ENCODE results near the gene FAM13C.

Gene FAM13C

DNA sequence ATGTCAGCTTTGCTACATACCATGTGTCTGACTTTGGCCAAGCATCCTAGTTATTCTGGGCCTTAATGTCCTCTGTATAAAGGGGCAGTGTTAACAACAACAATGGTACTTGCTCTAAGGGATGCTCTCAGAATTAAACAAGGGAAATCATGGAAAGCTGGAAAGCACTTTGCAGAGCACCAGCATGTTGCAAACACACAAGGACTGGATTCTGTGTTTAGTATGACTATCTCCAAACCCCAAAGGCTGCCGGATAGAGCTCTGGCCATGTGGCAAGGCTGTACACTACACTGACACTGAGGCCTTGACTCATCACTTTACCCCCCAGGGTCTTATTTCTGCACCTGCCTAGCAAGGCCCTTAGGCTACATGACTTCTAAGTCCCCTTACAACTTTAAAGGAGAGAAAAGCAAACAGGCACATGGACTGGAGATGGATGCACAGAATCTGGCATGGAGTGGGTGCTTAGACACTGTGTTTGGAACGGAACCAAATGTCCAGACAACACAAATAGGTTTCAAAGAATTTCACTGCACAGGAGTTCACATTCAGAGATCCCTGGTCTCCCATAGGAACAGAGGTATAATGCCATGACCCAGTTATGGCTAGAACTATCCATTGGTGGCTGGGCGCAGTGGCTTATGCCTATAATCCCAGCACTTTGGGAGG is 74.6 kb downstream of the FAM13C start:
- no peak for DNase-seq
- H3K36me3 Mint-ChIP-seq (ENCODE audit: low read depth) = no peaks in the 10 kb centered on the region
- no peak overlapping the region for H3K4me3 Mint-ChIP-seq

DNA sequence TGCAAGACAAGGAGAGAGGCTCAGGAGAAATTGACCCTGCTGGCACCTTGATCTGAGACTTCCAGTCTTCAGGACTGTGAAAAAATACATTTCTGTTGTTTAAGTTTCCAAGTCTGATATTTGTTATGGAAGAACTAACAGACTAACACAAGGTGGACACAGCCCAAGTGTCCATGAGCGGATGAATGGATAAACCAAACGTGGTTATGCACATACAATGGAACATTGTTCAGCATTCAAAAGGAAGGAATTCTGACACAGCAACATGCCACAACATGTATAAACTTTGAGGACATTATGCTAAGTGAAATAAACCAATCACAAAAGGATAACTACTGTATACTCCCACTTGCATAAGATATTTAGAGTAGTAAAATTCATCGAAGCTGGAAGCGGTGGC is 76.5 kb downstream of the FAM13C start:
- H3K27ac Mint-ChIP-seq = no peak overlapping the region
- DNase-seq = no peak
- no peak overlapping the region for H3K4me3 Mint-ChIP-seq
- no peaks in the 10 kb centered on the region for H3K9me3 Mint-ChIP-seq
- peaks cover 26% of the 10 kb centered on the region for H3K4me1 Mint-ChIP-seq
- peaks cover 6% of the 10 kb centered on the region for H3K27me3 Mint-ChIP-seq (ENCODE audit: low read depth, poor library complexity)
- TF ChIP-seq, protein P1, sequence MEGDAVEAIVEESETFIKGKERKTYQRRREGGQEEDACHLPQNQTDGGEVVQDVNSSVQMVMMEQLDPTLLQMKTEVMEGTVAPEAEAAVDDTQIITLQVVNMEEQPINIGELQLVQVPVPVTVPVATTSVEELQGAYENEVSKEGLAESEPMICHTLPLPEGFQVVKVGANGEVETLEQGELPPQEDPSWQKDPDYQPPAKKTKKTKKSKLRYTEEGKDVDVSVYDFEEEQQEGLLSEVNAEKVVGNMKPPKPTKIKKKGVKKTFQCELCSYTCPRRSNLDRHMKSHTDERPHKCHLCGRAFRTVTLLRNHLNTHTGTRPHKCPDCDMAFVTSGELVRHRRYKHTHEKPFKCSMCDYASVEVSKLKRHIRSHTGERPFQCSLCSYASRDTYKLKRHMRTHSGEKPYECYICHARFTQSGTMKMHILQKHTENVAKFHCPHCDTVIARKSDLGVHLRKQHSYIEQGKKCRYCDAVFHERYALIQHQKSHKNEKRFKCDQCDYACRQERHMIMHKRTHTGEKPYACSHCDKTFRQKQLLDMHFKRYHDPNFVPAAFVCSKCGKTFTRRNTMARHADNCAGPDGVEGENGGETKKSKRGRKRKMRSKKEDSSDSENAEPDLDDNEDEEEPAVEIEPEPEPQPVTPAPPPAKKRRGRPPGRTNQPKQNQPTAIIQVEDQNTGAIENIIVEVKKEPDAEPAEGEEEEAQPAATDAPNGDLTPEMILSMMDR (IDR thresholded peaks at IDR 0.05) = no peak
- no peaks in the 10 kb centered on the region for H3K36me3 Mint-ChIP-seq (ENCODE audit: low read depth)

More for the DNA sequence above, 74.6 kb downstream of the FAM13C start:
- Mint-ChIP-seq H3K27ac (no peak overlapping the region), H3K9me3 (no peaks in the 10 kb centered on the region), H3K4me1 (peaks cover 16% of the 10 kb centered on the region), H3K27me3 (ENCODE audit: low read depth, poor library complexity) (peaks cover 6% of the 10 kb centered on the region)
- TF ChIP-seq, protein P1 (IDR thresholded peaks at IDR 0.05) = no peak

DNA sequence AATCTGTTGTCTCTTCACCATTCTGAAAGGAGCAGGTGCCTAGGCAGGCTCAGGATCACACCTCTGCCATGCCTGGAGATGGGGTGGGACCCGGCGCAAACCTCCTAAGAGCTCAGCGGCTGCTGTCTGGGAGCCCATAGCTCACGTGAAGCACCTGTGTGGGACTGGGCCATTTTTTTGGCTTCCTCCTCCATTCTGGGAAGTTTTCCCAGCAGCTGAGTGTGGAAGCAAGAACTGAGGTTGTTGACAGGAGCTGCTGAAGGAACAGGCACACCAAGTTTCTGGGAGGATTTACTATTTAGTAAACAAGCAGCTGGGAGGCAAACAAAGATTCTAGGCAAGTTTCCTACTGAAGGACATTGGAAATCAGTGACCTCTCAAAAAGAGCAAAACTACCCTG is 77.3 kb downstream of the FAM13C start:
- Mint-ChIP-seq H3K36me3 (ENCODE audit: low read depth) (no peaks in the 10 kb centered on the region), H3K27ac (no peak overlapping the region), H3K4me3 (no peak overlapping the region), H3K27me3 (ENCODE audit: low read depth, poor library complexity) (peaks cover 6% of the 10 kb centered on the region), H3K4me1 (peaks cover 26% of the 10 kb centered on the region), H3K9me3 (no peaks in the 10 kb centered on the region)
- TF ChIP-seq, protein P1 (IDR thresholded peaks at IDR 0.05) = no peak
- no peak for DNase-seq

DNA sequence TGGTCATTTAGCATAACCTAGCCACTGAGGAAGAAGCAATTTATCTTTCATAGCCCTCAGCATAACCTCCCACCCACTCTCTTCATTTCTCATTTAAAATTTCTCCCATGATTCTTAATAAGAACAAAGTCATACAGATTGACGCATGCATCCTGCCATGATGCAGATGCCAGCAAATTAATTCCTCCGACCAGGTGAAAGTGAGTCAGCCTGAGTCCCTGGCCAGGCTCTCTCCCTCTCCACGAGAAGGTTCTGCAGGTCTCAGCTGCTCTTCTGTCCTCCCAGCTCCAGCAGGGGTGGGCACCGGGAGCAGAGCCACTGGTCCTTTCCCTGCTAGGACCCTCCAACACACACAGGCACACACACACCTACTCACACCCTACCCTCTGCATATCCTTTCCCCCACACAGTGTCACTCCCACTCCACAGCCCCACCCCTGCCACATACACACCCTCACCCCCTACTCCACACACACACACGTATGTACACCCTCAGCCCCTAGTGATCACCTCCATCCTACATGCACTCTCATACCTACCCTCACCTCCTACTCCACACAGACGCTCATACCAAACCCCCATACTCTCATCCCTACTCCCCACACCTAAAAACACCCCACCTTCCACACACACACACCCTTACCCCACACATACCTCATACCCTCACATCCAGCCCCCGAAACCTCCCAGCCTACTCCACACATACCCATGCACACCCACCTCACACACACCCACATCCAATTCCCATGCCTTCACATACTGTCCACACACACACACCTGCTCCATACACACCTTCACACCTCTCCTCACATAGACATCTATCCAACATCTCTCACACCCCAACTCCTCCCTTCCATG is 78.0 kb downstream of the FAM13C start:
- Mint-ChIP-seq H3K4me1 (peaks cover 26% of the 10 kb centered on the region), H3K27me3 (ENCODE audit: low read depth, poor library complexity) (peaks cover 6% of the 10 kb centered on the region), H3K36me3 (ENCODE audit: low read depth) (no peaks in the 10 kb centered on the region), H3K9me3 (no peaks in the 10 kb centered on the region), H3K27ac (no peak overlapping the region), H3K4me3 (no peak overlapping the region)
- no peak for DNase-seq
- TF ChIP-seq, protein P1 (IDR thresholded peaks at IDR 0.05) = no peak

DNA sequence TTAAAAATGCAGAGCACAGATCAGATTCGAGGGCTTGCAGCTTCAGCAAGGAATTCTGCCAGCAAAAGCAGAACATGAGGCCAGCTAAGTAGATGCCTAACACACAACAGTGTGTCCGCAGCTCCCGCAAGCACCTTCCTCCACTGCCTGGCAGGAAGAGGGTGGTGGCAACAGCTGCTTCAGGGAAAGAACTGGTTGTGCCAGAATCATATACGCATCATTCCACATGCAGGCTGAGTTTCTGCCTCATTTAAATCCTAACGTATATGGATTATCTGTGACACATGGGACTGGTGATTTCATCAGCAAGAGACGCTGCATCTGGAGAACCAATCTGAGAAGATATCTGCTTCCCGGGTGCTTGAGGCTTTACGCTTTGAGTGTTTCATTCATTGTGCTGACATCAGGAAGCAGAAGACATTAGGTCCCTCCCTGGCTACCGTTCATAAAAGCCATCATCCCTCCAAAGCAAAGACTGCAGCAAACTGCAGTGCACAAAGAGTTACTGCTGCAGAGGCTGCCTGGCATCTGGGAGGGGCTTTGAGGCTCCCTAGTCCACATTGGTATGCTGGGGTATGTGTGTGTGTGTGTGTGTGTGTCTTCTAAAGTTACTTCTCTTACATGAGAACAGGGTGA is 78.8 kb downstream of the FAM13C start:
- Mint-ChIP-seq H3K4me3 (no peak overlapping the region), H3K36me3 (ENCODE audit: low read depth) (no peaks in the 10 kb centered on the region), H3K4me1 (peaks cover 26% of the 10 kb centered on the region), H3K27ac (no peak overlapping the region), H3K27me3 (ENCODE audit: low read depth, poor library complexity) (peaks cover under 1% of the 10 kb centered on the region), H3K9me3 (no peaks in the 10 kb centered on the region)
- peak; percentile 19 for DNase-seq
- TF ChIP-seq, protein P1 (IDR thresholded peaks at IDR 0.05) = no peak

Measured in nephron progenitor cell (in vitro differentiated cells).